HepG2 (cell line): ENCODE results near the gene PAQR5. TPM values are rescaled to one million over a fixed set of nuclear protein-coding genes. Genes with fewer than 3 reads are reported as not detected.

ENCODE experiments used
- CEBPG ChIP-seq: IDR thresholded peaks from 2 replicates; pipeline ENCODE4 v1.6.1; 2016
- KDM1A ChIP-seq: IDR thresholded peaks from 2 replicates; pipeline ENCODE4 v1.6.1; 2016; ENCODE audit warnings: missing compliant biosample characterization
- KLF12 ChIP-seq: sonication (generic); formaldehyde crosslinking; IDR thresholded peaks from 2 replicates; pipeline ENCODE4 v1.4.0; 2020; ENCODE audit warnings: missing genetic modification reagents, borderline replicate concordance
- KLF16 ChIP-seq, 2 experiments: sonication (generic) in 1 of 2; formaldehyde crosslinking in 1 of 2; IDR thresholded peaks; 2 replicates each; pipeline versions ENCODE4 v1.6.1 to v1.8.0; 2016 to 2023; ENCODE audit warnings: missing genetic modification reagents in 2 of 2, missing compliant biosample characterization in 1 of 2
- MED1 ChIP-seq: sonication (generic); formaldehyde crosslinking; IDR thresholded peaks from 2 replicates; pipeline ENCODE4 v1.4.0; 2020; ENCODE audit warnings: missing genetic modification reagents
- MTA1 ChIP-seq: sonication (generic); formaldehyde crosslinking; IDR thresholded peaks from 2 replicates; pipeline ENCODE4 v1.4.0; 2020; ENCODE audit warnings: missing genetic modification reagents, mild to moderate bottlenecking, borderline replicate concordance
- SRSF4 ChIP-seq: fragments of 200-400 bp; formaldehyde crosslinking; IDR thresholded peaks from one replicate; pipeline ENCODE4 v1.6.1; 2018; ENCODE audit warnings: mild to moderate bottlenecking, low read depth, low read length, moderate library complexity; ENCODE audit not compliant: poor library complexity, severe bottlenecking
- ZBTB21 ChIP-seq: sonication (generic); formaldehyde crosslinking; IDR thresholded peaks from 2 replicates; pipeline ENCODE4 v1.4.0; 2020; ENCODE audit warnings: missing genetic modification reagents
- ZC3H4 ChIP-seq: sonication (generic); formaldehyde crosslinking; IDR thresholded peaks from 2 replicates; pipeline ENCODE4 v1.4.0; 2020; ENCODE audit warnings: missing genetic modification reagents, borderline replicate concordance
- ZNF484 ChIP-seq: sonication (generic); formaldehyde crosslinking; IDR thresholded peaks from 2 replicates; pipeline ENCODE4 v1.5.1; 2020; ENCODE audit warnings: mild to moderate bottlenecking, low read depth, missing genetic modification reagents, borderline replicate concordance
- ZNF703 ChIP-seq: sonication (generic); formaldehyde crosslinking; IDR thresholded peaks from 2 replicates; pipeline ENCODE4 v1.5.1; 2020; ENCODE audit warnings: missing genetic modification reagents, mild to moderate bottlenecking, moderate library complexity, borderline replicate concordance
- ZNF773 ChIP-seq: sonication (generic); formaldehyde crosslinking; IDR thresholded peaks from 2 replicates; pipeline ENCODE4 v1.4.0; 2020; ENCODE audit warnings: missing genetic modification reagents, borderline replicate concordance
- polyA plus RNA-seq, 8 experiments: library from polyadenylated mRNA; depleted of rRNA in 3 of 8; stranded (reverse) in 7 of 8; unstranded in 1 of 8; fragments of >200 nt; fragmentation: Illumina TruSeq in 4 of 8; extraction: Trizol in 4 of 8; gene quantifications; 2 replicates each; pipeline versions ENCODE4 v1.2.1 to v1.2.3, GENCODE V29; 2011 to 2016; ENCODE audit warnings: low read depth in 4 of 8, missing spikeins in 1 of 8, mixed read lengths in 1 of 8; ENCODE audit not compliant: insufficient read depth in 1 of 8
- total RNA-seq, 5 experiments: library from RNA; depleted of rRNA; stranded (reverse); fragments of >200 nt; fragmentation: Illumina TruSeq; extraction: Trizol; gene quantifications; 2 replicates each; pipeline ENCODE4 v1.2.3, GENCODE V29; 2016; ENCODE audit warnings: low read depth in 1 of 5
- TF ChIP-seq, protein P1 (sequence below): sonication (generic); formaldehyde crosslinking; conservative IDR thresholded peaks from 2 replicates; pipeline ENCODE4 v1.4.0; 2020; ENCODE audit warnings: mild to moderate bottlenecking, missing genetic modification reagents, moderate library complexity
- TF ChIP-seq, protein P2 (sequence below): sonication (generic); formaldehyde crosslinking; IDR thresholded peaks from 2 replicates; pipeline ENCODE4 v1.4.0; 2020; ENCODE audit warnings: mild to moderate bottlenecking, missing genetic modification reagents
- TF ChIP-seq, protein P3 (sequence below): sonication (generic); formaldehyde crosslinking; IDR thresholded peaks from 2 replicates; pipeline ENCODE4 v1.5.1; 2020; ENCODE audit warnings: mild to moderate bottlenecking, missing genetic modification reagents, moderate library complexity
- TF ChIP-seq, protein P4 (sequence below): sonication (generic); formaldehyde crosslinking; IDR thresholded peaks from 2 replicates; pipeline ENCODE4 v1.4.0; 2020; ENCODE audit warnings: mild to moderate bottlenecking, missing genetic modification reagents
- TF ChIP-seq, protein P5 (sequence below): IDR thresholded peaks from 2 replicates; pipeline ENCODE4 v1.6.1; 2016

Gene PAQR5
- total and polyA plus RNA-seq, 2 of the 13 experiments (the other 11 are each of a cell fraction or from before 2014, with no cell fraction given) = 0.53 to 1.3 TPM

DNA sequence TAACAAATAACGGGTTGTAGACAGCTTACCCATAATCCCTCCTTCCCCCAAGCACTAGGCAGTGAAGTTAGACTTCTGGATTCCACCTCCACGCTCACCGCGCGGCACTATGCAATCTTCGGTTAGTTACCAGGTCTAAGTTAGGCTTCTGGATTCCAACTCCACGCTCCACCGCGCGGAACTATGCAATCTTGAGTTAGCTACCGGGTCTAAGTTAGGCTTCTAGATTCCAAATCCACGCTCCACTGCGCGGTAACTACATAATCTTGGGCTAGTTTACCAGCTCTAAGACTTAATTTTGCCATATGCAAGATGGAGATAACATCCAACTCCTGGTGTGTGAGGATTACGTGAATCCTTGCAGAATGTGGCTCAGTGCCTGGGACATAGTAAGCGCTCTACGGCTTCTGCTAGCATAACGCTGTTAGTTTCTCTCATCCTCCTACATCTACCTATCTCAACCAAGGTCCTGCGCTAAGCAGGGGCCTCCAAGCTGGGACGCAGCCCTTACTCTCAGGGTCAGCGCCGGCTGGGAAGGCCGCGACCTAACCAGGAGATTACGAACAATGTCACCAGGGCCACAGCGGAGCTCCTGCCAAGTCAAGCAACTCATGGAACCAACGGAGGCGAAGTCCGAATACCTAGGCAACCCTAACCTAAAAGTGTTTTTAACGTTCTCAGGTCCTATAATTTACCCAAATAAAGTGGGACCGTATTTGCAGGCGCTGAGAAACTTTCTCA is 153.4 kb downstream of the PAQR5 start (continued):
- TF ChIP-seq, protein P1, sequence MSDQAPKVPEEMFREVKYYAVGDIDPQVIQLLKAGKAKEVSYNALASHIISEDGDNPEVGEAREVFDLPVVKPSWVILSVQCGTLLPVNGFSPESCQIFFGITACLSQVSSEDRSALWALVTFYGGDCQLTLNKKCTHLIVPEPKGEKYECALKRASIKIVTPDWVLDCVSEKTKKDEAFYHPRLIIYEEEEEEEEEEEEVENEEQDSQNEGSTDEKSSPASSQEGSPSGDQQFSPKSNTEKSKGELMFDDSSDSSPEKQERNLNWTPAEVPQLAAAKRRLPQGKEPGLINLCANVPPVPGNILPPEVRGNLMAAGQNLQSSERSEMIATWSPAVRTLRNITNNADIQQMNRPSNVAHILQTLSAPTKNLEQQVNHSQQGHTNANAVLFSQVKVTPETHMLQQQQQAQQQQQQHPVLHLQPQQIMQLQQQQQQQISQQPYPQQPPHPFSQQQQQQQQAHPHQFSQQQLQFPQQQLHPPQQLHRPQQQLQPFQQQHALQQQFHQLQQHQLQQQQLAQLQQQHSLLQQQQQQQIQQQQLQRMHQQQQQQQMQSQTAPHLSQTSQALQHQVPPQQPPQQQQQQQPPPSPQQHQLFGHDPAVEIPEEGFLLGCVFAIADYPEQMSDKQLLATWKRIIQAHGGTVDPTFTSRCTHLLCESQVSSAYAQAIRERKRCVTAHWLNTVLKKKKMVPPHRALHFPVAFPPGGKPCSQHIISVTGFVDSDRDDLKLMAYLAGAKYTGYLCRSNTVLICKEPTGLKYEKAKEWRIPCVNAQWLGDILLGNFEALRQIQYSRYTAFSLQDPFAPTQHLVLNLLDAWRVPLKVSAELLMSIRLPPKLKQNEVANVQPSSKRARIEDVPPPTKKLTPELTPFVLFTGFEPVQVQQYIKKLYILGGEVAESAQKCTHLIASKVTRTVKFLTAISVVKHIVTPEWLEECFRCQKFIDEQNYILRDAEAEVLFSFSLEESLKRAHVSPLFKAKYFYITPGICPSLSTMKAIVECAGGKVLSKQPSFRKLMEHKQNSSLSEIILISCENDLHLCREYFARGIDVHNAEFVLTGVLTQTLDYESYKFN (CRISPR knock-in tag) = peak; percentile 32; the same call in 1 of the 2 replicates
- TF ChIP-seq ZNF484 (CRISPR knock-in tag) = no peak
- peak; percentile 80; the same call in 1 of the 2 replicates for TF ChIP-seq ZC3H4 (CRISPR knock-in tag)
- TF ChIP-seq ZBTB21 (CRISPR knock-in tag) = no peak
- TF ChIP-seq MTA1 (CRISPR knock-in tag) = no peak
- TF ChIP-seq MED1 (CRISPR knock-in tag) = no peak
- no peak; the same call in 1 of the 2 replicates for TF ChIP-seq ZNF703 (CRISPR knock-in tag)
- TF ChIP-seq, protein P2, sequence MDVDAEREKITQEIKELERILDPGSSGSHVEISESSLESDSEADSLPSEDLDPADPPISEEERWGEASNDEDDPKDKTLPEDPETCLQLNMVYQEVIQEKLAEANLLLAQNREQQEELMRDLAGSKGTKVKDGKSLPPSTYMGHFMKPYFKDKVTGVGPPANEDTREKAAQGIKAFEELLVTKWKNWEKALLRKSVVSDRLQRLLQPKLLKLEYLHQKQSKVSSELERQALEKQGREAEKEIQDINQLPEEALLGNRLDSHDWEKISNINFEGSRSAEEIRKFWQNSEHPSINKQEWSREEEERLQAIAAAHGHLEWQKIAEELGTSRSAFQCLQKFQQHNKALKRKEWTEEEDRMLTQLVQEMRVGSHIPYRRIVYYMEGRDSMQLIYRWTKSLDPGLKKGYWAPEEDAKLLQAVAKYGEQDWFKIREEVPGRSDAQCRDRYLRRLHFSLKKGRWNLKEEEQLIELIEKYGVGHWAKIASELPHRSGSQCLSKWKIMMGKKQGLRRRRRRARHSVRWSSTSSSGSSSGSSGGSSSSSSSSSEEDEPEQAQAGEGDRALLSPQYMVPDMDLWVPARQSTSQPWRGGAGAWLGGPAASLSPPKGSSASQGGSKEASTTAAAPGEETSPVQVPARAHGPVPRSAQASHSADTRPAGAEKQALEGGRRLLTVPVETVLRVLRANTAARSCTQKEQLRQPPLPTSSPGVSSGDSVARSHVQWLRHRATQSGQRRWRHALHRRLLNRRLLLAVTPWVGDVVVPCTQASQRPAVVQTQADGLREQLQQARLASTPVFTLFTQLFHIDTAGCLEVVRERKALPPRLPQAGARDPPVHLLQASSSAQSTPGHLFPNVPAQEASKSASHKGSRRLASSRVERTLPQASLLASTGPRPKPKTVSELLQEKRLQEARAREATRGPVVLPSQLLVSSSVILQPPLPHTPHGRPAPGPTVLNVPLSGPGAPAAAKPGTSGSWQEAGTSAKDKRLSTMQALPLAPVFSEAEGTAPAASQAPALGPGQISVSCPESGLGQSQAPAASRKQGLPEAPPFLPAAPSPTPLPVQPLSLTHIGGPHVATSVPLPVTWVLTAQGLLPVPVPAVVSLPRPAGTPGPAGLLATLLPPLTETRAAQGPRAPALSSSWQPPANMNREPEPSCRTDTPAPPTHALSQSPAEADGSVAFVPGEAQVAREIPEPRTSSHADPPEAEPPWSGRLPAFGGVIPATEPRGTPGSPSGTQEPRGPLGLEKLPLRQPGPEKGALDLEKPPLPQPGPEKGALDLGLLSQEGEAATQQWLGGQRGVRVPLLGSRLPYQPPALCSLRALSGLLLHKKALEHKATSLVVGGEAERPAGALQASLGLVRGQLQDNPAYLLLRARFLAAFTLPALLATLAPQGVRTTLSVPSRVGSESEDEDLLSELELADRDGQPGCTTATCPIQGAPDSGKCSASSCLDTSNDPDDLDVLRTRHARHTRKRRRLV (CRISPR knock-in tag) = peak; percentile 65
- no peak for TF ChIP-seq KLF12 (CRISPR knock-in tag)
- no peak for TF ChIP-seq ZNF773 (CRISPR knock-in tag)
- TF ChIP-seq, protein P3, sequence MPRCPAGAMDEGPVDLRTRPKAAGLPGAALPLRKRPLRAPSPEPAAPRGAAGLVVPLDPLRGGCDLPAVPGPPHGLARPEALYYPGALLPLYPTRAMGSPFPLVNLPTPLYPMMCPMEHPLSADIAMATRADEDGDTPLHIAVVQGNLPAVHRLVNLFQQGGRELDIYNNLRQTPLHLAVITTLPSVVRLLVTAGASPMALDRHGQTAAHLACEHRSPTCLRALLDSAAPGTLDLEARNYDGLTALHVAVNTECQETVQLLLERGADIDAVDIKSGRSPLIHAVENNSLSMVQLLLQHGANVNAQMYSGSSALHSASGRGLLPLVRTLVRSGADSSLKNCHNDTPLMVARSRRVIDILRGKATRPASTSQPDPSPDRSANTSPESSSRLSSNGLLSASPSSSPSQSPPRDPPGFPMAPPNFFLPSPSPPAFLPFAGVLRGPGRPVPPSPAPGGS (CRISPR knock-in tag) = 0 out of 2 replicates have a peak, but pooled peaks have one; percentile 14
- TF ChIP-seq, protein P4, sequence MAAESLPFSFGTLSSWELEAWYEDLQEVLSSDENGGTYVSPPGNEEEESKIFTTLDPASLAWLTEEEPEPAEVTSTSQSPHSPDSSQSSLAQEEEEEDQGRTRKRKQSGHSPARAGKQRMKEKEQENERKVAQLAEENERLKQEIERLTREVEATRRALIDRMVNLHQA (CRISPR knock-in tag) = no peak
- TF ChIP-seq, protein P5, sequence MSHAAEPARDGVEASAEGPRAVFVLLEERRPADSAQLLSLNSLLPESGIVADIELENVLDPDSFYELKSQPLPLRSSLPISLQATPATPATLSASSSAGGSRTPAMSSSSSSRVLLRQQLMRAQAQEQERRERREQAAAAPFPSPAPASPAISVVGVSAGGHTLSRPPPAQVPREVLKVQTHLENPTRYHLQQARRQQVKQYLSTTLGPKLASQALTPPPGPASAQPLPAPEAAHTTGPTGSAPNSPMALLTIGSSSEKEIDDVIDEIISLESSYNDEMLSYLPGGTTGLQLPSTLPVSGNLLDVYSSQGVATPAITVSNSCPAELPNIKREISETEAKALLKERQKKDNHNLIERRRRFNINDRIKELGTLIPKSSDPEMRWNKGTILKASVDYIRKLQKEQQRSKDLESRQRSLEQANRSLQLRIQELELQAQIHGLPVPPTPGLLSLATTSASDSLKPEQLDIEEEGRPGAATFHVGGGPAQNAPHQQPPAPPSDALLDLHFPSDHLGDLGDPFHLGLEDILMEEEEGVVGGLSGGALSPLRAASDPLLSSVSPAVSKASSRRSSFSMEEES (CRISPR knock-in tag) = no peak
- TF ChIP-seq KLF16 (CRISPR knock-in tag; IDR thresholded peaks at IDR 0.05) = no peak; a peak in 1 of 4 replicates
- TF ChIP-seq SRSF4 = no peak
- no peak for TF ChIP-seq KDM1A
- TF ChIP-seq CEBPG (CRISPR knock-in tag) = peak; percentile 55
